ENCODE measurements around the gene GALNT7.

The GALNT7 gene

DNA sequence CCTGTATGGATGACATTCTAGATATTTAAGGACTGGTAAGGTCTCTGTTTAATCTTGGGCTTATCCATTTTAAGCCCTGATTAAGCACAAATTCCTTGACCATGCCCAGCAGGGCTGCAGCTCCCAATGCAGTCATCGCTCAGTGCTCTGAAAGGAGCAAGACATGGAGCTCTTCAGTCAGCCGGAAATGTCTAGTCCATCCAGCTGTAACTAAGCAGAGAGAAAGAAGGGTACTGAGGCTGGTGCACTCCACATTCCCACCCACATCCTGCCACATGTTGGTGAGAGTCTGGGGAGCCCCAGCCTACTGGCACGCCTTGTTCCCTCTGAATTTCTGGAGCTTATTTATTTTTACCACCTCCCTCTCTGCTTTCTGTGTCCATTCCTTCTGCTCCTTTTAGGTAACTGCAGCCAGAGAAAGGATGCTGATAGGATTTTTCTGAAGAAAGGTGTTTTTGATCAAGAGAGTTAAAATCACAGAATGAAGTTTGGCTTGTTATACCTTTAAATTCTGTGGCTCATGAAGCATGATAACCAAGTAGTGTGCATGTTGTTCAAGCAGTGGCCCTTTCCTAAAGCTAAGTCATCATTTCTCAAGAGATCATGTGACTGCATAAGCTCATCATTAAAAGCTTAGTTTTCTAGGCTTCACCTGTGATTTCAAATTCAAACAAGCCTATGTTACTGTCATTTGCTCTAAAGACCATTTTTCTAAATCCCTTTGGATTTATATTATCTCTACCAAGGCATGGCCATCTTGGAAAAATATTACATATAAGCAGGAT, 74.0 kb downstream of the GALNT7 start:
- DNase-seq = no peak

DNA sequence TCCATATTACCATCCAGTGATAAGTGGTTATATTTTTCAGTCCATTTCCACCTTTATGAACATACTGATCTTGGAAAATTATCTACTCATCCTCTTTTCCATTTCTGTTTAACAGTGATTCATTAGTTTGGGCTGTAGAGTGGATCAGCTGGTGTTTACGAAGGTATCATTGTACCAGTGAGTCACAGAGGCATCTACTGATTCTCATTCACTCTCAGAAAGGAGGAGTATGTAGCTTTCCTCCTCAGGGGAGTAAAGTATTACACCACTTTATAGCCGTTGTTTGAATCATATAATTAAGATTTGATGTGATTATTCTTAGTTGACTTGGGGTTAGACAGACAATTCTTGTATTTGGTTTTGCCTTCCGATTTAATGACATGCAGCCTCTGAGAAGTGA, 74.7 kb downstream of the GALNT7 start:
- no peak for DNase-seq

DNA sequence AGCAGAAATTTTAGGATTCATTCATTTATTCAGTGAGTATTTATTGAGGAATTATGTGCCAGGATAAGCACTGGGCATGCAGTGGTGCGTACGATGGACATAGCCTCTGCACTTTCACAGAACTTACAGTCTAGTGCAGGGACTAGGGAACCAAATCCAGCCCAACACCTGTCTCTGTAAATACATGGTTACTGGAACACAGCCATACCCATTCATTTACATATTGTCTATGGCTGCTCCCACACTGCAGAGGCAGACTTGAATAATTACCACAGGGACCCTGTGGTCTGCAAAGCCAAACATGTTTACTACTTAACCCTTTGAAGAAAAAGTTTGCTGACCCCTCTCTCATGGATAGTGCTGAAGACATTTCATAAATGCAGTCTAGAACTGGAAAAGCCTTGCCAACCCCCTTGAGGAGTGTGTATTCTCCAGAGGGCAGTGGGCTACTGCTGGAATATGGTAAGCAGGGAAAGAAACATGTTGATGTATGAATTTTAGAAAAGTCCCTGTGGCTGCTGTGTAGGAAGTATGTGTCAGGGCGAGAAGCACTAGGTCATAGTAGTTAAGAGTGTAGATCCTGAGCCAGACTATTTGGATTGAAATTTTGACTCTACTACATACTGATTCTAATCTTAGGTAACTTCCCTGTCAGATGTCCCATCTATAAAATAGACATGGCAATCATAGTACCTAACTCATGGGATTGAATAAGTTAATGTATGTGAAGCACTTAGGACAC, 75.5 kb downstream of the GALNT7 start:
- no peak for DNase-seq

- no peak for DNase-seq
Observed at GRCh38 chr4:173245952-173246351, 77.3 kb downstream of the GALNT7 start.

DNA sequence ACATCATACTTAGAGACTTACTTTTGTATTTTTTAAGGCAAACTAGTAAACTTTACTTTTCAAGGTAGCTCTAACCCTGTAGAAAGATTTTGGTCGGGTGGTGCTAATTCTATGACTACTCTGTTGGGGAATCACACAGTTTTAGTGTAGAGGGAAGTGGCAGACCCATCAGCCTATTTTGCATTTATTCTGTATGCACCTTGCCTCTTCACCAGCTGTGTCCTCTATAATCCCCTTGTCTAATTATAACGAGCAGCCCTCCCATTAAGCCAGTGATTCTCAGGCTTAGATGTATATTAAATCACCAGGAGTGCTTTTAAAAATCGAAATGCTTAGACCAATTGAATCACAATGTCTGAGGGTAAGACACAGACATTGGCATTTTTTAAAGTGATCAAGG, 78.1 kb downstream of the GALNT7 start:
- DNase-seq = no peak

DNA sequence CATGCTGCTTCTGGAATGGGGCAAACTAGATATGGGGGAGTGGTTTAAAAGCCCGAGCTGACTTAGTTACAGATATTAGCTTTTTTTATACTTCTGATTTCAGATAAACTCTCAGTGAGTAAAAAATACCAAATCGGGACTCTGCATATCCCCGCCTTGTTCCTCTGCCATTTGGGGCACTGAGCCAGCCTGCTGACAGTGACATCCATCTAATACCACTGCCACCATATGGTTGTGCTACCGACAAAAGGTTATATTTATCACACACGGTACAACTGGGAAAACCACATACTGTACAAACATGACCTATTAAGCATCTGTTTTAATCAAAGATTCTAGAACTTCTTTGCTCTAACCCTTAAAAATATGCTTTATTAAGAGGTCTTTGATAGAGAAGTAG, 78.7 kb downstream of the GALNT7 start:
- no peak for DNase-seq

DNA sequence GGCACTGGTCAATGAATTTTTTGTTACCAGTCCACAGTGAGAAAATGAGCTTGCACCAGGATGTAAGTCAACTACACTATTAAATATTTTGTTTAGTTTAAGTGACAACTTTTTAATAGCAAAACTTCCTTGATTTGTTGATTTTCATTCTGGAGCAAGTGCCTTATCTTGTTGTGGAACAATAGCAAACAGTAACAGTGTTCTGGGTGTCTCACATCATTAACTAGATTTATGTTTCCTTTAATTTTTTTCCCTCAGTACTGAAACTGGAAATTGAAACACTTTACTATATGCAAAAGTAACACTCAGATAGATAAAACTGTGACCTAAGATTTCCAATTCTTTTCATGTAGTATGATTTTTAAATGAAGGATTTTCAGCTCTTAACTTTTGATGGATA, 80.1 kb downstream of the GALNT7 start:
- no peak for DNase-seq

GRCh38 chr4:173252024-173252935, 83.7 kb downstream of the GALNT7 start:
- no peak for DNase-seq

DNA sequence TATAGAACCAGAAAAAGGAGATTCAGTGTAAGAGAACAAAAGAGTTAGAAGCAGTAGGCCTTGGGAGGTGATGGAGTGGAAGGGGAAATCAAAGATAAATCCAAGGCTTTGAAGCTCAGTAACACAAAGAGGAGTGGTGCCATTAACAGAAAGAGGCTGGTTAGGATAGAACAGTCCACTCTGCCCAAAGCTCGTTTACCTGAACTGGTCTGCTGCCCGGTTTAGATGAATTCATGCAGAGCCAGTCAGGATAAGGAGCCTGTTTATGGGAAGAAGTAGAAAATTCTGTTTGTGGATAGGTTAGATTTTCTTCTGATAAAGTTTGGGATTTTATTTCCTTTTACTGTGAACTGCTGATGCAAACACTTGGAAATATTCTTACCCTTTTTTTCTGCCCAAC, 85.0 kb downstream of the GALNT7 start:
- DNase-seq = no peak

- DNase-seq = no peak
Observed at GRCh38 chr4:173254646-173255045, 86.0 kb downstream of the GALNT7 start.

- no peak for DNase-seq
Observed at GRCh38 chr4:173256825-173257224, 88.2 kb downstream of the GALNT7 start.

GRCh38 chr4:173257732-173258717, 89.4 kb downstream of the GALNT7 start:
- DNase-seq = peak; percentile 60

GRCh38 chr4:173258866-173259265, 90.3 kb downstream of the GALNT7 start:
- no peak for DNase-seq

- no peak for DNase-seq
Observed at GRCh38 chr4:173259310-173259709, 90.7 kb downstream of the GALNT7 start.

GRCh38 chr4:173261052-173261451, 92.4 kb downstream of the GALNT7 start:
- no peak for DNase-seq

- no peak for DNase-seq
Observed at GRCh38 chr4:173262375-173262774, 93.8 kb downstream of the GALNT7 start.

DNA sequence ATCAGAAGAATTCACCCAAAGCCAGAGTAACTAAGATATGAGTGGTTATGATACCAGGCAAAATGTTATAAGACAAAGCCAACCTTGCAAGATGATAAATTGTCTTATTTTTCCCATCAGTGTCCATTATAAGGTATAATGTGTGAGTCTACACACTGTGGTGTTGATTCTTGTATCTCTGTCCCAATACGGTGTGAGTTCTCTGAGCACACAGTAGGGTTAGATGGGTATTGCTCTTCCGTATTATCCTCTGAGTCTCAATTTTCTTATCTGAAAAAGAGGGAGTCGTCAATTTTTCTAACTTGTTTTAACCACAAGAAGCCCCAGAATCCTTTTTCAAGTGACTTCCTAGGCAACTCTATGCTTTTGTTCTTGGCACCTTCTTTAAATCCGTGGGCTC, 95.6 kb downstream of the GALNT7 start:
- no peak for DNase-seq

DNA sequence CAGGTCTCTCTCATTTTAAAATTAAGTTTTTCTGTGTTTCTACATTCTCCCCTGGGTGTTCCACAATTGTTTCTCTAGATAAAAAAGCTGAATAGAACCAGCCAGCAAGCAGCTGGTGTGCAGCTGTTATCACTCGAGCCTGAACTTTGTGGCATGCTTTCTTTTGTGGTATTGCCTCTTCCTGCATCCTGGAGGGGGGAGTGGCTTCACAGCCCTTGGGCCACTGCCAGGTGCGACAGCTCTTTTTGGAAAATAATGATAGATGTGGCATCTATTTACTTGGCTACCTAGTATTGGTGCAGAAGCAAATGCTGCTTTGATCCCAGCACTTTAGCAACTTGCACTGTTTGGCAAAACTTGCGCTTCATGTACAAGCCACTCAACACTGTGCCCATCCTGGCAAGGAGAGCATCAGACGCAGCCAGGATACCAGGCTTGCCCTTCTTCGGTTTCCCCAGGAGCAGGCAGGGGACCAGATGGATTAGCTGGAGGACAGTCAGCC, 96.1 kb downstream of the GALNT7 start:
- peak; percentile 22 for DNase-seq

DNA sequence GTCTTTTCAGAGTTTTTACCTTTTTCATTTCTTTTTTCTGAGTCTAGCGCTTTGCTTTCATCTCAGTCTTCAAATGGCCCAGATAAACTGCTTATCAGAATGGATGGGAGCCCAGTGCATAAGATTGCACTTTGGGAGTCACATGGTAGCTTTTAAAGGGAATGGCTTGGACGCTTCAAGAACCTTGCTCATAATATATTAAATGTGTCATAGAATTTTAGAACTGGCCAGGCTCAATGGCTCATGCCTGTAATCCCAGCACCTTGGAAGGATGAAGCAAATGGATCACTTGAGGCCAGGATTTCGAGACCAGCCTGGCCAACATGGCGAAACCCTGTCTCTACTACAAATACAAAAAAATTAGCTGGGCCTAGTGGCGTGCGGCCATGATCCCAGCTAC, 97.1 kb downstream of the GALNT7 start:
- DNase-seq = no peak

- no peak for DNase-seq
Observed at GRCh38 chr4:173267711-173268110, 99.1 kb downstream of the GALNT7 start.

GRCh38 chr4:173269280-173269679, 100.7 kb downstream of the GALNT7 start:
- no peak for DNase-seq
